GM21786 (cell line): ENCODE measurements around the gene F5.
"Not testable (repeated sequence)": the region's sequence is repeated elsewhere in the genome, so short reads cannot be mapped to it uniquely, and the experiment has no call there.

Experiments
- ATAC-seq: cut with Tn5 transposase; IDR thresholded peaks from one replicate; pipeline ENCODE4 v1.9.1; 2021; ENCODE audit not compliant: unreplicated experiment

The F5 gene

GRCh38 chr1:169546087-169546995 lies 39.9 kb downstream of the F5 start:
- peak; percentile 60 for ATAC-seq

- ATAC-seq, result no peak
Measured at GRCh38 chr1:169545472-169545871, 40.8 kb downstream of the F5 start.

- no peak for ATAC-seq
Measured at GRCh38 chr1:169538998-169539871, 47.0 kb downstream of the F5 start.

GRCh38 chr1:169534653-169535052 lies 51.6 kb downstream of the F5 start:
- no peak for ATAC-seq

GRCh38 chr1:169533528-169534190 lies 52.6 kb downstream of the F5 start:
- not testable (repeated sequence) for ATAC-seq

- ATAC-seq, result no peak
Measured at GRCh38 chr1:169530448-169530847, 55.8 kb downstream of the F5 start.

- ATAC-seq, result no peak
Measured at GRCh38 chr1:169529068-169529642, 57.1 kb downstream of the F5 start.

GRCh38 chr1:169528215-169529067 lies 57.8 kb downstream of the F5 start:
- no peak for ATAC-seq

GRCh38 chr1:169527451-169528214 lies 58.6 kb downstream of the F5 start:
- ATAC-seq, result no peak

- no peak for ATAC-seq
Measured at GRCh38 chr1:169527001-169527400, 59.3 kb downstream of the F5 start.

GRCh38 chr1:169526120-169526832 lies 60.0 kb downstream of the F5 start:
- no peak for ATAC-seq

- no peak for ATAC-seq
Measured at GRCh38 chr1:169525391-169525790, 60.9 kb downstream of the F5 start.

GRCh38 chr1:169523904-169524303 lies 62.4 kb downstream of the F5 start:
- ATAC-seq, result no peak

GRCh38 chr1:169521226-169521625 lies 65.1 kb downstream of the F5 start:
- ATAC-seq, result no peak

- ATAC-seq, result no peak
Measured at GRCh38 chr1:169517558-169518186, 68.6 kb downstream of the F5 start.

- ATAC-seq, result no peak
Measured at GRCh38 chr1:169515641-169516040, 70.6 kb downstream of the F5 start.

- no peak for ATAC-seq
Measured at GRCh38 chr1:169514566-169515270, 71.6 kb downstream of the F5 start.

GRCh38 chr1:169513208-169513607 lies 73.1 kb downstream of the F5 start:
- ATAC-seq, result no peak
